ENCODE measurements around the gene FGR.

DNA sequence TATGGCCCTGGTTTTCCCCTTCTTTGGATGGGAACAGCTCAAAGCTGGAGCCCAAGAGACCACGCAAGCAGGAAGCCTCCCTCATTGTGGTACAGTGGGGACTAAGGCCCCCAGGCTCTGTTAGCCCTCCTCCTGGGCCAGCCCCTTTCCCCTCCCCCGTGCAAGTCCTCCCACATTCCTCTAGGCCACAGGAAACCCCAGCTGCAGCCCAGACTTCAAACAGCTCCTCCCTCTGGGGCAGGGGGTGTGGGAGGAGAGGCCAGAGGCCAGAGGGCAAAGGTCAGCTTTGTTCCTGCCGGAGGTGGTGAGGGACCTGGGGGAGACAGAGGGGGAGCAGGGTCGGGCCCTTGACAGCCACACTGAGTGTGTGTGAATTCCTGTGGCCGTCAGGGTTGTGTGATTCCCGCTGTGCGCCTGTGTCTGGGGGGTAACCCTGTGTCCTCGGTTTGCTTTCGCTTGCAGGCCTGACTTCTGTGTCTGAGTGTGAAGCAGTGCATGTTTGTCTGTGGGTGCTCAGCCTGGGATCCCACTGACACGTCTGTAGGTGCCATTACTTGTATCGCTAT, 27.7 kb downstream of the FGR start:
- TF ChIP-seq CTCF (conservative IDR thresholded peaks at IDR 0.05; ENCODE audit: low read depth in 2 of 2) = no peak
- TF ChIP-seq EZH2 (IDR thresholded peaks at IDR 0.05; ENCODE audit: low read depth, unreplicated experiment) = no peak
- no peak for TF ChIP-seq ZNF114 (CRISPR knock-in tag; IDR thresholded peaks at IDR 0.05)
- peak; percentile 51; the same call in 1 of the 2 replicates for TF ChIP-seq POLR2AphosphoS5 (IDR thresholded peaks at IDR 0.05; ENCODE audit: low read depth)
- TF ChIP-seq NANOG (IDR thresholded peaks at IDR 0.05; ENCODE audit: borderline replicate concordance) = no peak
- TF ChIP-seq REST (IDR thresholded peaks at IDR 0.05; ENCODE audit: unreplicated experiment) = no peak
- TF ChIP-seq EZH2phosphoT487 (IDR thresholded peaks at IDR 0.05; ENCODE audit: unreplicated experiment) = no peak
- no peak for TF ChIP-seq ZNF331 (CRISPR knock-in tag; IDR thresholded peaks at IDR 0.05; ENCODE audit: low read depth)
- TF ChIP-seq, protein P1, sequence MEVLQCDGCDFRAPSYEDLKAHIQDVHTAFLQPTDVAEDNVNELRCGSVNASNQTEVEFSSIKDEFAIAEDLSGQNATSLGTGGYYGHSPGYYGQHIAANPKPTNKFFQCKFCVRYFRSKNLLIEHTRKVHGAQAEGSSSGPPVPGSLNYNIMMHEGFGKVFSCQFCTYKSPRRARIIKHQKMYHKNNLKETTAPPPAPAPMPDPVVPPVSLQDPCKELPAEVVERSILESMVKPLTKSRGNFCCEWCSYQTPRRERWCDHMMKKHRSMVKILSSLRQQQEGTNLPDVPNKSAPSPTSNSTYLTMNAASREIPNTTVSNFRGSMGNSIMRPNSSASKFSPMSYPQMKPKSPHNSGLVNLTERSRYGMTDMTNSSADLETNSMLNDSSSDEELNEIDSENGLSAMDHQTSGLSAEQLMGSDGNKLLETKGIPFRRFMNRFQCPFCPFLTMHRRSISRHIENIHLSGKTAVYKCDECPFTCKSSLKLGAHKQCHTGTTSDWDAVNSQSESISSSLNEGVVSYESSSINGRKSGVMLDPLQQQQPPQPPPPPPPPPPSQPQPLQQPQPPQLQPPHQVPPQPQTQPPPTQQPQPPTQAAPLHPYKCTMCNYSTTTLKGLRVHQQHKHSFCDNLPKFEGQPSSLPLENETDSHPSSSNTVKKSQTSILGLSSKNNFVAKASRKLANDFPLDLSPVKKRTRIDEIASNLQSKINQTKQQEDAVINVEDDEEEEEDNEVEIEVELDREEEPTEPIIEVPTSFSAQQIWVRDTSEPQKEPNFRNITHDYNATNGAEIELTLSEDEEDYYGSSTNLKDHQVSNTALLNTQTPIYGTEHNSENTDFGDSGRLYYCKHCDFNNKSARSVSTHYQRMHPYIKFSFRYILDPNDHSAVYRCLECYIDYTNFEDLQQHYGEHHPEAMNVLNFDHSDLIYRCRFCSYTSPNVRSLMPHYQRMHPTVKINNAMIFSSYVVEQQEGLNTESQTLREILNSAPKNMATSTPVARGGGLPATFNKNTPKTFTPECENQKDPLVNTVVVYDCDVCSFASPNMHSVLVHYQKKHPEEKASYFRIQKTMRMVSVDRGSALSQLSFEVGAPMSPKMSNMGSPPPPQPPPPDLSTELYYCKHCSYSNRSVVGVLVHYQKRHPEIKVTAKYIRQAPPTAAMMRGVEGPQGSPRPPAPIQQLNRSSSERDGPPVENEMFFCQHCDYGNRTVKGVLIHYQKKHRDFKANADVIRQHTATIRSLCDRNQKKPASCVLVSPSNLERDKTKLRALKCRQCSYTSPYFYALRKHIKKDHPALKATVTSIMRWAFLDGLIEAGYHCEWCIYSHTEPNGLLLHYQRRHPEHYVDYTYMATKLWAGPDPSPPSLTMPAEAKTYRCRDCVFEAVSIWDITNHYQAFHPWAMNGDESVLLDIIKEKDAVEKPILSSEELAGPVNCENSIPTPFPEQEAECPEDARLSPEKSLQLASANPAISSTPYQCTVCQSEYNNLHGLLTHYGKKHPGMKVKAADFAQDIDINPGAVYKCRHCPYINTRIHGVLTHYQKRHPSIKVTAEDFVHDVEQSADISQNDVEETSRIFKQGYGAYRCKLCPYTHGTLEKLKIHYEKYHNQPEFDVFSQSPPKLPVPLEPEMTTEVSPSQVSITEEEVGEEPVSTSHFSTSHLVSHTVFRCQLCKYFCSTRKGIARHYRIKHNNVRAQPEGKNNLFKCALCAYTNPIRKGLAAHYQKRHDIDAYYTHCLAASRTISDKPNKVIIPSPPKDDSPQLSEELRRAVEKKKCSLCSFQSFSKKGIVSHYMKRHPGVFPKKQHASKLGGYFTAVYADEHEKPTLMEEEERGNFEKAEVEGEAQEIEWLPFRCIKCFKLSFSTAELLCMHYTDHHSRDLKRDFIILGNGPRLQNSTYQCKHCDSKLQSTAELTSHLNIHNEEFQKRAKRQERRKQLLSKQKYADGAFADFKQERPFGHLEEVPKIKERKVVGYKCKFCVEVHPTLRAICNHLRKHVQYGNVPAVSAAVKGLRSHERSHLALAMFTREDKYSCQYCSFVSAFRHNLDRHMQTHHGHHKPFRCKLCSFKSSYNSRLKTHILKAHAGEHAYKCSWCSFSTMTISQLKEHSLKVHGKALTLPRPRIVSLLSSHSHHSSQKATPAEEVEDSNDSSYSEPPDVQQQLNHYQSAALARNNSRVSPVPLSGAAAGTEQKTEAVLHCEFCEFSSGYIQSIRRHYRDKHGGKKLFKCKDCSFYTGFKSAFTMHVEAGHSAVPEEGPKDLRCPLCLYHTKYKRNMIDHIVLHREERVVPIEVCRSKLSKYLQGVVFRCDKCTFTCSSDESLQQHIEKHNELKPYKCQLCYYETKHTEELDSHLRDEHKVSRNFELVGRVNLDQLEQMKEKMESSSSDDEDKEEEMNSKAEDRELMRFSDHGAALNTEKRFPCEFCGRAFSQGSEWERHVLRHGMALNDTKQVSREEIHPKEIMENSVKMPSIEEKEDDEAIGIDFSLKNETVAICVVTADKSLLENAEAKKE (CRISPR knock-in tag; IDR thresholded peaks at IDR 0.05) = no peak
- no peak for TF ChIP-seq JUNB (IDR thresholded peaks at IDR 0.05; ENCODE audit: unreplicated experiment)
- no peak for TF ChIP-seq CREB1 (CRISPR knock-in tag; IDR thresholded peaks at IDR 0.05; ENCODE audit: low read depth)
- TF ChIP-seq, protein P2, sequence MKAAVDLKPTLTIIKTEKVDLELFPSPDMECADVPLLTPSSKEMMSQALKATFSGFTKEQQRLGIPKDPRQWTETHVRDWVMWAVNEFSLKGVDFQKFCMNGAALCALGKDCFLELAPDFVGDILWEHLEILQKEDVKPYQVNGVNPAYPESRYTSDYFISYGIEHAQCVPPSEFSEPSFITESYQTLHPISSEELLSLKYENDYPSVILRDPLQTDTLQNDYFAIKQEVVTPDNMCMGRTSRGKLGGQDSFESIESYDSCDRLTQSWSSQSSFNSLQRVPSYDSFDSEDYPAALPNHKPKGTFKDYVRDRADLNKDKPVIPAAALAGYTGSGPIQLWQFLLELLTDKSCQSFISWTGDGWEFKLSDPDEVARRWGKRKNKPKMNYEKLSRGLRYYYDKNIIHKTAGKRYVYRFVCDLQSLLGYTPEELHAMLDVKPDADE (IDR thresholded peaks at IDR 0.05) = no peak

Measured in GM23338 (cell line).